ENCODE data around the gene KRTAP5-5. TPM values are rescaled to one million over a fixed set of nuclear protein-coding genes. Genes with fewer than 3 reads are reported as not detected.
"Not testable (repeated sequence)": the region's sequence is repeated elsewhere in the genome, so short reads cannot be mapped to it uniquely, and the experiment has no call there.

Gene KRTAP5-5
- total RNA-seq, 1 donor from 2014 or later = not detected

DNA sequence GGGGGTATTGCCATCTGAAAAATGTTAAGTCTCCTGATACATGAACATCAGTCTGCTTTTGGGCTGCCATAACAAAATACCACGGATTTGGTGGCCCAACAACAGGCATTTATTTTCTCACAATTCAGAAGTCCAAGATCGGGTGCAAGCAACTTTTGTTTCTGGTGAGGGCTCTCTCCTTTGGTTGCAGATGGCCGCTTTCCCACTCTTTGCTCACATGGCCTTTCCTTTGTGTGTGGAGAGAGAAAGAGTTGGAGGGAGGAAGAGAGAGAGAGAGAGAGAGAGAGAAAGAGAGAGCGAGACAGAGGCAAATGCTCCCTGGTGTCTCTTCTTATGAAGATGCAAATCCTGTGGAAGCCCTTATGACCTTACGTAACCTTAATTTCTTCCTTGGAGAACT is 28.9 kb upstream of the KRTAP5-5 start:
- TF ChIP-seq, protein P1, sequence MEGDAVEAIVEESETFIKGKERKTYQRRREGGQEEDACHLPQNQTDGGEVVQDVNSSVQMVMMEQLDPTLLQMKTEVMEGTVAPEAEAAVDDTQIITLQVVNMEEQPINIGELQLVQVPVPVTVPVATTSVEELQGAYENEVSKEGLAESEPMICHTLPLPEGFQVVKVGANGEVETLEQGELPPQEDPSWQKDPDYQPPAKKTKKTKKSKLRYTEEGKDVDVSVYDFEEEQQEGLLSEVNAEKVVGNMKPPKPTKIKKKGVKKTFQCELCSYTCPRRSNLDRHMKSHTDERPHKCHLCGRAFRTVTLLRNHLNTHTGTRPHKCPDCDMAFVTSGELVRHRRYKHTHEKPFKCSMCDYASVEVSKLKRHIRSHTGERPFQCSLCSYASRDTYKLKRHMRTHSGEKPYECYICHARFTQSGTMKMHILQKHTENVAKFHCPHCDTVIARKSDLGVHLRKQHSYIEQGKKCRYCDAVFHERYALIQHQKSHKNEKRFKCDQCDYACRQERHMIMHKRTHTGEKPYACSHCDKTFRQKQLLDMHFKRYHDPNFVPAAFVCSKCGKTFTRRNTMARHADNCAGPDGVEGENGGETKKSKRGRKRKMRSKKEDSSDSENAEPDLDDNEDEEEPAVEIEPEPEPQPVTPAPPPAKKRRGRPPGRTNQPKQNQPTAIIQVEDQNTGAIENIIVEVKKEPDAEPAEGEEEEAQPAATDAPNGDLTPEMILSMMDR (IDR thresholded peaks at IDR 0.05; ENCODE audit: insufficient read depth, low read length, severe bottlenecking) = no peak
- peaks cover 5% of the 10 kb centered on the region for H3K27me3 ChIP-seq (ENCODE audit: control insufficient read depth, insufficient read depth, low read length)
- DNase-seq (ENCODE audit: low read depth) = no peak
- FAIRE-seq = no peak
- no peak overlapping the region for H3K4me3 ChIP-seq (ENCODE audit: low read depth, low read length)
- H3K36me3 ChIP-seq (ENCODE audit: control insufficient read depth, insufficient read depth, low read length) = no peaks in the 10 kb centered on the region

DNA sequence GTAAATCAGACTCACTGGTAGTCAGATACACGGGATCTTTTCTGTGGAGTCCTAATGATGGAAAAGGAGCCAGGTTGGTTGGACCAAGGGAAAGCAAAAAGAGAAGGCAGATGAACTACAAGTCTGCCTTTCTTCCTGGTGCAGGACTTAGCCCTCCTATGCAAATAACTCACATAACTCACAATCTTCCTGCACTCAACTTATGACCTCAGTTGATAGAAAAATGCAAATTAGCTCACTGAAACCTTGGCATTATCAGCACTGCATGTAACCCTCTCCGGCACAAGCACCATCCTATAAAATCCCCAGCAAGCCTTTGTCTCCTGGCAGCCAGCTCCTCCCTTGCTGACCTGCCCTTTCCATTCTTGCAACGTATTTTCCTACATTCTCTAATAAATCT is 27.9 kb upstream of the KRTAP5-5 start:
- not testable (repeated sequence) for H3K4me3 ChIP-seq (ENCODE audit: low read depth, low read length); H3K27me3 ChIP-seq (ENCODE audit: control insufficient read depth, insufficient read depth, low read length)
- peak; percentile 76 for FAIRE-seq

DNA sequence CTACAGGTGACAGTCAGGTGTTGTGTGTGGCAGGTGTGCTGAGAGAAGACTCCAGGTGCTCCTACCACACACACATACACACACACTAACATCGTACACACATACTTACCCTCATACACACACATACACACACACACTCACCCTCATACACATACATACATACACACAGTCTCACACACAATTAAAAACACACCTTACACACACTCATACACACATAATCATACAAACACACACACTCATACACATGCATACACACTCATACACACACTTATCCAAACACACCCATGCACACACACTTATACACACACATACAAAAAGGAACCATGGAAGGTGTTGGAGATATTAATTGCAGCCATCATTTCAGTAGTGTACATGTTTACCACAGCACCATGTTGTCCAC is 25.9 kb upstream of the KRTAP5-5 start:
- H3K27me3 ChIP-seq (ENCODE audit: control insufficient read depth, insufficient read depth, low read length) = peaks cover 7% of the 10 kb centered on the region
- no peaks in the 10 kb centered on the region for H3K36me3 ChIP-seq (ENCODE audit: control insufficient read depth, insufficient read depth, low read length)
- FAIRE-seq (no peak), DNase-seq (ENCODE audit: low read depth) (no peak)
- no peak overlapping the region for H3K4me3 ChIP-seq (ENCODE audit: low read depth, low read length)
- TF ChIP-seq, protein P1 (IDR thresholded peaks at IDR 0.05; ENCODE audit: insufficient read depth, low read length, severe bottlenecking) = no peak

More for the DNA sequence above, 27.9 kb upstream of the KRTAP5-5 start:
- not testable (repeated sequence) for DNase-seq (ENCODE audit: low read depth); H3K36me3 ChIP-seq (ENCODE audit: control insufficient read depth, insufficient read depth, low read length)

DNA sequence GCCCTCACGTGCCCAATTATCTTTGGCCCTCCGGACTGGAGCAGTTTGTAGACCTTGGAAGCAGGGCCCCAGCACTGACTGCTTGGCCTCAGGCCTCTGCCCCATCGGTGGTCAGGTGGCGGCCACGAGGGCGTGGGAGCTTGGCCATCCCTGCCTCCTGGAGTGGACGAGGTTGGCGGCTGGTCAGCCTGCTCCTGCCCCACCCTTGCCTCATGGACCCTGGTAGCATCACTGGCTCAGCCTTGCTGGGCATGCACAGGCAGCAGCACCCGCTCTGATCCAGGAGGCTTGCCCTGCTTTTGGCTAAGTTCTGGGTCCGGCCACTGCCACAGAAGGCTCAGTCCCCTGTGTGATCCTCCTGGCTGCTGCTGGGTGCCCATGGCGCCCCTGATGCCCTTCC is 25.4 kb upstream of the KRTAP5-5 start:
- TF ChIP-seq, protein P1 (IDR thresholded peaks at IDR 0.05; ENCODE audit: insufficient read depth, low read length, severe bottlenecking) = no peak
- Histone ChIP-seq H3K36me3 (ENCODE audit: control insufficient read depth, insufficient read depth, low read length) (no peaks in the 10 kb centered on the region), H3K4me3 (ENCODE audit: low read depth, low read length) (no peak overlapping the region), H3K27me3 (ENCODE audit: control insufficient read depth, insufficient read depth, low read length) (peaks cover 7% of the 10 kb centered on the region)
- no peak for DNase-seq (ENCODE audit: low read depth)
- no peak for FAIRE-seq

DNA sequence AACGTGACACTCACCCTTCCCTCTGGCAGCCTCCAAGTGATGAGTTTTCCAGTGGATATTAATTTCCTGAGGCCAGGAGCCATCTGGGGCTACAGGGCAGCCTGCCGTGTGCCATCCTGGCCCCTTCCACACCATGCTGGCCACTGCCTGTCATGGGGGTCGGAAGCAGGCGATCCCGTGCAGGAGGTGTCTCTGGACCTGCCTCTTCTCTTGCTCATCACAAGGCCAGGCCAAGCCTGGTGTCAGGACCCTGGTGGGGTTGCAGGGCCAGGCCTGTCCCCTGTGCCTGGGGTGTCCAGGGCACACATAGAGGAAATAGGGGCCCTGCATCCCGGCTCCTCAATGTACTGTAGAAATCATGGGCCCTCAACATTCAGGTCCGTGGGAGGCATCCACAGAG is 24.9 kb upstream of the KRTAP5-5 start:
- TF ChIP-seq, protein P1 (IDR thresholded peaks at IDR 0.05; ENCODE audit: insufficient read depth, low read length, severe bottlenecking) = no peak
- DNase-seq (ENCODE audit: low read depth) (no peak), FAIRE-seq (no peak)
- Histone ChIP-seq H3K36me3 (ENCODE audit: control insufficient read depth, insufficient read depth, low read length) (no peaks in the 10 kb centered on the region), H3K27me3 (ENCODE audit: control insufficient read depth, insufficient read depth, low read length) (peaks cover 7% of the 10 kb centered on the region), H3K4me3 (ENCODE audit: low read depth, low read length) (no peak overlapping the region)

DNA sequence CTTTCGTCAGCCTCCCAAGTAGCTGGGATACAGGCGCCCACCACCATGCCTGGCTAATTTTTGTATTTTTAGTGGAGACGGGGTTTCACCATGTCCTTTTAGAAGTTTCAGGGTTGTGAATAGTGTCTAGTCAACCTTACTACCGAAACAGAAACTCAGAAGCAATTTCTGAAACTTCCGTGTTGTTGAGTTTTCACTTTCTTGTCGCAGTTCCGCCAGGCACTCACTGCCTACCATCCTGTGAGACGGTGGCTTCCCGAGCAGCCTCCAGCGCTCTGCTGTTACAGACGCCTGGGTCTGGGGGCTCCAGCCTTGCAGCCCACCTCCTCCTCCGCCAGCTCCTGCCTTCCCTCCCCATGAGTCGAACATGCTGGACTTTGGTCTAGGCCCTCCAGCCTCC is 23.7 kb upstream of the KRTAP5-5 start:
- not testable (repeated sequence) for FAIRE-seq; DNase-seq (ENCODE audit: low read depth); H3K4me3 ChIP-seq (ENCODE audit: low read depth, low read length); H3K36me3 ChIP-seq (ENCODE audit: control insufficient read depth, insufficient read depth, low read length); H3K27me3 ChIP-seq (ENCODE audit: control insufficient read depth, insufficient read depth, low read length)

DNA sequence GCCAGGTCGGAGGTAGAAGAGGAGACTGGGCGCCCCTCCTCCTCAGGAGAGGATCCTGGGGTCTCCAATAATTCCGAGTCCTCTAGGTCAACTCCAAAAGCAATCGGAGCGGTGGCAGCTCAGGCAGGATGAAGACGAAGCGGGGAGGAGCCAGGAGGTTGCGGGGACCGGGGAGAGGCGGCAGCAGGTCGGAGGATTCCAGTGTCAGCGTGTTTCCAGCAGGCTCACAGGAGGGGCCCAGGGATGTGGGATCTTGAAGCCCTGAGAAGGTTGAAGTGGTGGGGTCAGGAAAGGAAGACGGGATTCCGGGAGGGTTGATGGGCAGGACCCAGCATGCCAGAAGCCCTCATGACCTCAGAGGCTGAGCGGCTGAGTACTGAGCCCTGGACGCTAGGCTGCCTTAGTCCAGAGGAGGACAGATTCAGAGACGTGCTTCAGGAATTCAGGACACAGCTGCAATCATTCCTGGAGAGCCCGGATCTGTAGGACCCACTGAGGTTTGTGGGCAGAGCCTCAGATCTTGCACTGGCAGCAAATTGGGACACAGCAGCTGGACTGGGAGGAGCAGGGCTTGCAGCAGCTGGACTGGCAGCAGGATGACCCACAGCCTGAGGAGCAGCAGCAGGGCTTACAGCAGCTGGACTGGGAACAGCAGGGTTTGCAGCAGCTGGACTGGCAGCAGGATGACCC is 22.3 kb upstream of the KRTAP5-5 start:
- not testable (repeated sequence) for H3K36me3 ChIP-seq (ENCODE audit: control insufficient read depth, insufficient read depth, low read length); FAIRE-seq; H3K4me3 ChIP-seq (ENCODE audit: low read depth, low read length); H3K27me3 ChIP-seq (ENCODE audit: control insufficient read depth, insufficient read depth, low read length)
- DNase-seq (ENCODE audit: low read depth) = peak; percentile 15

DNA sequence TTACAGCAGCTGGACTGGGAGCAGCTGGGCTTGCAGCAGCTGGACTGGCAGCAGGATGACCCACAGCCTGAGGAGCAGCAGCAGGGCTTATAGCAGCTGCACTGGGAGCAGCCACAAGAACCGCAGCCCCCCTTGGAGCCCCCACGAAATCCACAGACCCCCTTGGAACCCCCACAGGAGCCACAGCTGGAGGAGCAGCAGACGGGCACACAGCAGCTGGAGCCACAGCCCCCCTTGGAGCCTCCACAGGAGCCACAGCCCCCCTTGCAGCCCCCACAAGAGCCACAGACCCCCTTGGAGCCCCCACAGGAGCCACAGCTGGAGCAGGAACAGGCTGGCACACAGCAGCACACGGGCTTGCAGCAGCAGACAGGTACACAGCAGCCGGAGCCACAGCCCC is 21.7 kb upstream of the KRTAP5-5 start:
- not testable (repeated sequence) for H3K27me3 ChIP-seq (ENCODE audit: control insufficient read depth, insufficient read depth, low read length); FAIRE-seq; H3K4me3 ChIP-seq (ENCODE audit: low read depth, low read length); DNase-seq (ENCODE audit: low read depth); H3K36me3 ChIP-seq (ENCODE audit: control insufficient read depth, insufficient read depth, low read length)
